ENCODE measurements around the gene PTPRN. TPM values are rescaled to one million over a fixed set of nuclear protein-coding genes. Genes with fewer than 3 reads are reported as not detected.

Gene PTPRN
- total RNA-seq, 1 experiment from 2014 or later: 4.4 TPM

GRCh38 chr2:219308142-219309101, 779 bp downstream of the PTPRN start:
- peak; percentile 75 for DNase-seq (ENCODE audit: low read depth)

GRCh38 chr2:219306047-219306446, 3.2 kb downstream of the PTPRN start:
- no peak for DNase-seq (ENCODE audit: low read depth)

- DNase-seq (ENCODE audit: low read depth): no peak
These were observed 5.0 kb downstream of the PTPRN start for GRCh38 chr2:219304223-219304622.

- DNase-seq (ENCODE audit: low read depth): no peak
These were observed 6.7 kb downstream of the PTPRN start for GRCh38 chr2:219302412-219302968.

GRCh38 chr2:219300022-219300421, 9.2 kb downstream of the PTPRN start:
- no peak for DNase-seq (ENCODE audit: low read depth)

GRCh38 chr2:219299372-219299760, 9.8 kb downstream of the PTPRN start:
- DNase-seq (ENCODE audit: low read depth): no peak

- peak; percentile 71 for DNase-seq (ENCODE audit: low read depth)
These were observed 10.3 kb downstream of the PTPRN start for GRCh38 chr2:219298759-219299371.

GRCh38 chr2:219297766-219298456, 11.3 kb downstream of the PTPRN start:
- no peak for DNase-seq (ENCODE audit: low read depth)

- no peak for DNase-seq (ENCODE audit: low read depth)
These were observed 12.4 kb downstream of the PTPRN start for GRCh38 chr2:219296631-219297391.

- no peak for DNase-seq (ENCODE audit: low read depth)
These were observed 13.1 kb downstream of the PTPRN start for GRCh38 chr2:219296142-219296541.

- peak; percentile 68 for DNase-seq (ENCODE audit: low read depth)
These were observed 14.5 kb downstream of the PTPRN start for GRCh38 chr2:219294356-219295351.

GRCh38 chr2:219293736-219294231, 15.4 kb downstream of the PTPRN start:
- no peak for DNase-seq (ENCODE audit: low read depth)

- no peak for DNase-seq (ENCODE audit: low read depth)
These were observed 16.6 kb downstream of the PTPRN start for GRCh38 chr2:219292616-219293015.

- DNase-seq (ENCODE audit: low read depth): no peak
These were observed 17.2 kb downstream of the PTPRN start for GRCh38 chr2:219291910-219292490.

- no peak for DNase-seq (ENCODE audit: low read depth)
These were observed 17.8 kb downstream of the PTPRN start for GRCh38 chr2:219291394-219291793.

GRCh38 chr2:219290381-219291171, 18.6 kb downstream of the PTPRN start:
- DNase-seq (ENCODE audit: low read depth): no peak

- DNase-seq (ENCODE audit: low read depth): peak; percentile 93
These were observed 19.5 kb downstream of the PTPRN start for GRCh38 chr2:219289537-219290361.

- no peak for DNase-seq (ENCODE audit: low read depth)
These were observed 20.0 kb downstream of the PTPRN start for GRCh38 chr2:219289195-219289536.
